HG03520 (cell line): ENCODE data around the gene NEDD4.
"Not testable (repeated sequence)": the region's sequence is repeated elsewhere in the genome, so short reads cannot be mapped to it uniquely, and the experiment has no call there.

Source experiments
- ATAC-seq: cut with Tn5 transposase; IDR thresholded peaks from one replicate; pipeline ENCODE4 v1.9.1; 2021; ENCODE audit warnings: mild to moderate bottlenecking, moderate library complexity; ENCODE audit not compliant: unreplicated experiment

NEDD4 gene

GRCh38 chr15:55786341-55786740 lies 207.1 kb downstream of the NEDD4 start:
- ATAC-seq, result no peak

GRCh38 chr15:55785593-55785992 lies 207.8 kb downstream of the NEDD4 start:
- not testable (repeated sequence) for ATAC-seq

GRCh38 chr15:55784286-55784685 lies 209.1 kb downstream of the NEDD4 start:
- ATAC-seq, result no peak

- ATAC-seq, result no peak
Measured at GRCh38 chr15:55782901-55783300, 210.5 kb downstream of the NEDD4 start.

GRCh38 chr15:55780292-55780691 lies 213.1 kb downstream of the NEDD4 start:
- no peak for ATAC-seq

- ATAC-seq, result no peak
Measured at GRCh38 chr15:55778932-55779331, 214.5 kb downstream of the NEDD4 start.
